Epithelial cell of proximal tubule (primary cell): Measurements from ENCODE around the gene CAMLG. TPM values are rescaled to one million over a fixed set of nuclear protein-coding genes. Genes with fewer than 3 reads are reported as not detected.

Experiments
- DNase-seq: peaks from one replicate; pipeline ENCODE4 v3.0.0-alpha.2; 2011; ENCODE audit warnings: low read depth
- H3K4me3 ChIP-seq: 2 replicates; pipeline ENCODE4 v1.5.1; 2011; ENCODE audit warnings: low read depth, mild to moderate bottlenecking, low read length
- total RNA-seq: library from RNA; depleted of rRNA; stranded (reverse); fragments of >200 nt; gene quantifications from 2 replicates; pipeline ENCODE4 v1.2.3, GENCODE V29; 2015
- TF ChIP-seq, protein P1 (sequence below): conservative IDR thresholded peaks from 2 replicates; pipeline ENCODE4 v1.5.1; 2012; ENCODE audit warnings: low read depth, mild to moderate bottlenecking, low read length

The CAMLG gene
- total RNA-seq, 1 donor from 2014 or later: 24.8 TPM

DNA sequence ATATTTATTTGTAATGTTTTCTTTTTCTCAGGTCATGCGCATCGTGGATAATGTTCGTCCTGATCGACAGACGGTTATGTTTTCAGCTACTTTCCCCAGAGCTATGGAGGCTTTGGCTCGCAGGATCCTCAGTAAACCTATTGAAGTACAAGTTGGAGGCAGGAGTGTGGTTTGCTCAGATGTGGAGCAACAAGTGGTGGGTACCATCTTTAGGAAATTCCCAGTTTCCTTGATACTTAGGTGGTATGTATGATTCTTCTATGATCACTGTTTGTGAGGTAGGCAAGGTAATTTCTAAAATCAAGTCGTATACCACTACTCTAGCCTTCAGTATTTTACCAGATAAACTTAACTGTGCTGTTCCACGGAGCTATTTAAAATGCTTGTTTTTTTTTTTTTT, 56.5 kb downstream of the CAMLG start:
- TF ChIP-seq, protein P1, sequence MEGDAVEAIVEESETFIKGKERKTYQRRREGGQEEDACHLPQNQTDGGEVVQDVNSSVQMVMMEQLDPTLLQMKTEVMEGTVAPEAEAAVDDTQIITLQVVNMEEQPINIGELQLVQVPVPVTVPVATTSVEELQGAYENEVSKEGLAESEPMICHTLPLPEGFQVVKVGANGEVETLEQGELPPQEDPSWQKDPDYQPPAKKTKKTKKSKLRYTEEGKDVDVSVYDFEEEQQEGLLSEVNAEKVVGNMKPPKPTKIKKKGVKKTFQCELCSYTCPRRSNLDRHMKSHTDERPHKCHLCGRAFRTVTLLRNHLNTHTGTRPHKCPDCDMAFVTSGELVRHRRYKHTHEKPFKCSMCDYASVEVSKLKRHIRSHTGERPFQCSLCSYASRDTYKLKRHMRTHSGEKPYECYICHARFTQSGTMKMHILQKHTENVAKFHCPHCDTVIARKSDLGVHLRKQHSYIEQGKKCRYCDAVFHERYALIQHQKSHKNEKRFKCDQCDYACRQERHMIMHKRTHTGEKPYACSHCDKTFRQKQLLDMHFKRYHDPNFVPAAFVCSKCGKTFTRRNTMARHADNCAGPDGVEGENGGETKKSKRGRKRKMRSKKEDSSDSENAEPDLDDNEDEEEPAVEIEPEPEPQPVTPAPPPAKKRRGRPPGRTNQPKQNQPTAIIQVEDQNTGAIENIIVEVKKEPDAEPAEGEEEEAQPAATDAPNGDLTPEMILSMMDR: no peak
- no peak for DNase-seq
- no peak overlapping the region for H3K4me3 ChIP-seq

DNA sequence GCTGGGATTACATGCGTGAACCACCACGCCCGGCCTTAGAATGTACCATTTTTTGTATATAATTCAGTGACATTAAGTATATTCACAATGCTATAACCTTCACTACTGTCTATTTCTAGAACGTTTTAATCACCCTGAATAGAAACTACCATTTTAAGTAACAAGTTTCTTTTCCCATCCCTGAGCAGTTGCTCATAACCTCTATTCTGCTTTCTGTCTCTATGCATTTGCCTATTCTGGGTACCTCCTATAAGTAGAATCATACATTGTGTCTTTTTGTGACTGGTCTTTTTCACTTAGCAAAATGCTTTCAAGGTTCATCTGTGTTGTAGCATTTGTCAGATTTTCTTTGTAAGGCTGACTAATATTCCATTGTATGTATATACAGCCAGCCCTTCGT, 60.1 kb downstream of the CAMLG start:
- no peak overlapping the region for H3K4me3 ChIP-seq
- no peak for DNase-seq
- TF ChIP-seq, protein P1: no peak

Other genes with a start within 250 kb of the CAMLG start
- gene JADE2, start 212.9 kb upstream of the CAMLG start, total RNA-seq: 20.3 and 21.6 TPM in 2 replicates
- gene SAR1B, start 105.7 kb upstream of the CAMLG start, total RNA-seq: 21.4 and 31.8 TPM in 2 replicates
- gene SEC24A, start 89.8 kb upstream of the CAMLG start, total RNA-seq: 12.9 and 13.7 TPM in 2 replicates
- gene DDX46, start 20.2 kb downstream of the CAMLG start, total RNA-seq: 30.4 and 35.0 TPM in 2 replicates
- gene C5orf24, start 107.4 kb downstream of the CAMLG start, total RNA-seq: 36.8 and 38.5 TPM in 2 replicates
- 37.4 and 48.1 TPM in 2 replicates for gene TXNDC15, start 135.8 kb downstream of the CAMLG start, total RNA-seq
- 5.6 and 10.1 TPM in 2 replicates for gene PCBD2, start 166.6 kb downstream of the CAMLG start, total RNA-seq
- 0.29 TPM in 1 of 2 replicates, not detected in the other for gene CATSPER3, start 229.4 kb downstream of the CAMLG start, total RNA-seq